ENCODE measurements around the gene TPCN2.

DNA sequence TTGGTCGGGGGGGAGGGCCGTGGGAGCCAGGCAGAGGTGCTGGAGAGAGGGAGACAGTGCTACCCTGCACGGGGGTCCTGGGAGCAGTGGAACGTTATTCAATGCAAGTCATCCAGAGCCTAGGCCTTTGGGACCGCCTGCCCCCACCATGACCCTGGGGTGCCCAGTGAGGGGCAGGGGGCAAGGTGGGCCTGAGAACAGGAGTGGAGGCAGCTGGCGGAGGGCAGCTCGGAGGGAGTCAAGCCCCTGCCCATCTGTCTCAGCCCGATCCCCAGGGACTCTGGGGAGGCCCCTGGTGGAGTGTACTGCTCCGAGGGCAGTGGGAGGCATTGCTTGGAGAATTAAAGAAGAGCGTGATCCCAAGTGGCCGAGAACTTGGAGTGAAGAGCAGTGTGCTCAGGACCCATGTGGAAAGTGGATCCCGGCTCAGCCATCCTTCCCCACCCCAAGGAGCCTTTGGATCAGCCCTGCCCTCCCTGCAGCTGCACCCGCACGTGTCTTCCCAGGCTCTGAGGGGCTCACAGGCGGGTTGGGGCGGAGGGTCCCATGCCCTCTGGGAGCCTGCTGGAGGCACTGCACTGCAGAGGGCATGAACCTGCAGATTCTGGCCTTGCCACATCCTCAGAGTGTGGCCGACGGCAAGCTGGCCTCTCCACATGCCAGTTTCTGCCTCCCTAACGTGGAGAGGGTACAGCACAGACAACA is 73.0 kb downstream of the TPCN2 start:
- TF ChIP-seq POLR2A (IDR thresholded peaks at IDR 0.05): no peak
- no peak for TF ChIP-seq POLR2AphosphoS5 (IDR thresholded peaks at IDR 0.05)
- TF ChIP-seq CTCF (IDR thresholded peaks at IDR 0.05): no peak
